Stomach (tissue), 9 donors: ENCODE results near the gene SQSTM1. TPM values are rescaled to one million over a fixed set of nuclear protein-coding genes. Genes with fewer than 3 reads are reported as not detected.

Source experiments
- DNase-seq, 2 donors: peaks; one replicate each; pipeline versions ENCODE4 v3.0.0 to v3.0.0-alpha.2; 2013 to 2019
- H3K27ac ChIP-seq, 5 donors: fragments of 200-600 bp in 4 of 5; sonication (generic) in 4 of 5; one replicate each; pipeline ENCODE4 v1.5.1; 2013 to 2019; ENCODE audit warnings: mild to moderate bottlenecking in 1 of 5, moderate library complexity in 1 of 5
- H3K27me3 ChIP-seq, 3 donors: fragments of 200-600 bp; sonication (generic); one replicate each; pipeline ENCODE4 v1.5.1; 2017 to 2019; ENCODE audit warnings: mixed run types in 1 of 3
- H3K36me3 ChIP-seq, 4 donors: fragments of 200-600 bp; sonication (generic); 1 replicate in 3 of 4; 2 replicates in 1 of 4; pipeline ENCODE4 v1.5.1; 2016 to 2019
- H3K4me1 ChIP-seq, 4 donors: fragments of 200-600 bp; sonication (generic); one replicate each; pipeline ENCODE4 v1.5.1; 2016 to 2019
- H3K4me3 ChIP-seq, 4 donors: fragments of 200-600 bp; sonication (generic) in 3 of 4; one replicate each; pipeline ENCODE4 v1.5.1; 2016 to 2019; ENCODE audit warnings: mild to moderate bottlenecking in 1 of 4
- H3K9me3 ChIP-seq, 4 donors: fragments of 200-600 bp; sonication (generic); one replicate each; pipeline ENCODE4 v1.5.1; 2016 to 2019
- EP300 ChIP-seq: sonication (generic); formaldehyde crosslinking; IDR thresholded peaks from one replicate; pipeline ENCODE4 v1.6.1; 2017; ENCODE audit warnings: antibody characterized with exemption
- POLR2A ChIP-seq, 4 donors: fragments of 450-650 bp; IDR thresholded peaks; one replicate each; pipeline ENCODE4 v1.6.1; 2016; ENCODE audit warnings: antibody characterized with exemption in 4 of 4, control low read depth in 2 of 4, mild to moderate bottlenecking in 1 of 4, moderate library complexity in 1 of 4
- POLR2AphosphoS5 ChIP-seq, 3 donors: sonication (generic); formaldehyde crosslinking; IDR thresholded peaks; one replicate each; pipeline ENCODE4 v1.6.1; 2016; ENCODE audit warnings: antibody characterized with exemption in 3 of 3
- WGBS, 5 donors: extraction: QIAGEN DNeasy Blood & Tissue Kit in 3 of 5; methylation state at CpG; one replicate each; pipeline versions ENCODE4 v1.1.5 to v1.1.7; 2013 to 2018; 5-methylcytosine and 5-hydroxymethylcytosine counted together
- intact Hi-C: fragments of 100-400 bp; cut with DNase I; formaldehyde crosslinking; loops from one replicate; pipeline ENCODE4 v1.15.1; 2023; ENCODE audit warnings: low total_unique reads
- polyA plus RNA-seq, 3 donors: library from polyadenylated mRNA; stranded (reverse); fragments of 200-250 nt; gene quantifications; one replicate each; pipeline ENCODE4 v1.2.3, GENCODE V29; 2013
- total RNA-seq, 5 donors: library from RNA; depleted of rRNA; stranded (reverse); fragments of >200 nt; gene quantifications; one replicate each; pipeline versions ENCODE4 v1.1.0 to v1.2.3, GENCODE V29; 2014 to 2016
- TF ChIP-seq, protein P1 (sequence below), 7 experiments: fragments of 450-650 bp in 4 of 7; fragments of 200-600 bp in 3 of 7; sonication (generic) in 3 of 7; IDR thresholded peaks; one replicate each; pipeline ENCODE4 v1.5.1; 2016 to 2019; ENCODE audit warnings: antibody characterized with exemption in 7 of 7, control low read depth in 2 of 7, mild to moderate bottlenecking in 1 of 7
- donor health status: healthy with polysubstance abuse.
- donor health status: Bipolar disorder and iron deficiency.
- donor health status: healthy.

Gene SQSTM1
- total and polyA plus RNA-seq, 8 donors: 163 to 693 (median 356) TPM

DNA sequence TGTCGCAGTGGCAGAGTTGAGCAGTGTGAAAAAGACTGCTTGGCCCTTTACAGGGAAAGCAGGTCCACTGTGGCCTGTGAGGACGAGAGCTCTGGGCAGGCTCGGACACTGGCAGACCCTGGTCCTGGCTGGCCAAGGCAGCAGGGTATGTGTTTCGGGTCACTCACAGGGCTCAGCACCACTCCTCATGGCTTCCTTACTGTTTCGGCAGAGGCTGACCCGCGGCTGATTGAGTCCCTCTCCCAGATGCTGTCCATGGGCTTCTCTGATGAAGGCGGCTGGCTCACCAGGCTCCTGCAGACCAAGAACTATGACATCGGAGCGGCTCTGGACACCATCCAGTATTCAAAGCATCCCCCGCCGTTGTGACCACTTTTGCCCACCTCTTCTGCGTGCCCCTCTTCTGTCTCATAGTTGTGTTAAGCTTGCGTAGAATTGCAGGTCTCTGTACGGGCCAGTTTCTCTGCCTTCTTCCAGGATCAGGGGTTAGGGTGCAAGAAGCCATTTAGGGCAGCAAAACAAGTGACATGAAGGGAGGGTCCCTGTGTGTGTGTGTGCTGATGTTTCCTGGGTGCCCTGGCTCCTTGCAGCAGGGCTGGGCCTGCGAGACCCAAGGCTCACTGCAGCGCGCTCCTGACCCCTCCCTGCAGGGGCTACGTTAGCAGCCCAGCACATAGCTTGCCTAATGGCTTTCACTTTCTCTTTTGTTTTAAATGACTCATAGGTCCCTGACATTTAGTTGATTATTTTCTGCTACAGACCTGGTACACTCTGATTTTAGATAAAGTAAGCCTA, 15.7 kb downstream of the SQSTM1 start:
- WGBS, 5 donors: 72 to 81% (median 76%) methylated on average over 15 to 19 of the region's 19 CpGs
- Histone ChIP-seq H3K27ac (peak overlapping the region in 4 of 5 donors; percentile 34 to 72 (median 66)), H3K4me3 (no peak overlapping the region), H3K4me1 (peaks cover 7 to 48% (median 19%) of the 10 kb centered on the region in 4 donors), H3K36me3 (peaks cover 69 to 97% (median 93%) of the 10 kb centered on the region in 4 donors), H3K9me3 (no peaks in the 10 kb centered on the region), H3K27me3 (no peaks in the 10 kb centered on the region)
- intact Hi-C loops: no loop called here
- TF ChIP-seq EP300: no peak
- TF ChIP-seq, protein P1, sequence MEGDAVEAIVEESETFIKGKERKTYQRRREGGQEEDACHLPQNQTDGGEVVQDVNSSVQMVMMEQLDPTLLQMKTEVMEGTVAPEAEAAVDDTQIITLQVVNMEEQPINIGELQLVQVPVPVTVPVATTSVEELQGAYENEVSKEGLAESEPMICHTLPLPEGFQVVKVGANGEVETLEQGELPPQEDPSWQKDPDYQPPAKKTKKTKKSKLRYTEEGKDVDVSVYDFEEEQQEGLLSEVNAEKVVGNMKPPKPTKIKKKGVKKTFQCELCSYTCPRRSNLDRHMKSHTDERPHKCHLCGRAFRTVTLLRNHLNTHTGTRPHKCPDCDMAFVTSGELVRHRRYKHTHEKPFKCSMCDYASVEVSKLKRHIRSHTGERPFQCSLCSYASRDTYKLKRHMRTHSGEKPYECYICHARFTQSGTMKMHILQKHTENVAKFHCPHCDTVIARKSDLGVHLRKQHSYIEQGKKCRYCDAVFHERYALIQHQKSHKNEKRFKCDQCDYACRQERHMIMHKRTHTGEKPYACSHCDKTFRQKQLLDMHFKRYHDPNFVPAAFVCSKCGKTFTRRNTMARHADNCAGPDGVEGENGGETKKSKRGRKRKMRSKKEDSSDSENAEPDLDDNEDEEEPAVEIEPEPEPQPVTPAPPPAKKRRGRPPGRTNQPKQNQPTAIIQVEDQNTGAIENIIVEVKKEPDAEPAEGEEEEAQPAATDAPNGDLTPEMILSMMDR (IDR thresholded peaks at IDR 0.05): peak in 1 of 7 experiments; percentile 7
- peak in 1 of 3 donors; percentile 81 for TF ChIP-seq POLR2AphosphoS5 (IDR thresholded peaks at IDR 0.05)
- DNase-seq: peak in 1 of 2 donors; percentile 78

DNA sequence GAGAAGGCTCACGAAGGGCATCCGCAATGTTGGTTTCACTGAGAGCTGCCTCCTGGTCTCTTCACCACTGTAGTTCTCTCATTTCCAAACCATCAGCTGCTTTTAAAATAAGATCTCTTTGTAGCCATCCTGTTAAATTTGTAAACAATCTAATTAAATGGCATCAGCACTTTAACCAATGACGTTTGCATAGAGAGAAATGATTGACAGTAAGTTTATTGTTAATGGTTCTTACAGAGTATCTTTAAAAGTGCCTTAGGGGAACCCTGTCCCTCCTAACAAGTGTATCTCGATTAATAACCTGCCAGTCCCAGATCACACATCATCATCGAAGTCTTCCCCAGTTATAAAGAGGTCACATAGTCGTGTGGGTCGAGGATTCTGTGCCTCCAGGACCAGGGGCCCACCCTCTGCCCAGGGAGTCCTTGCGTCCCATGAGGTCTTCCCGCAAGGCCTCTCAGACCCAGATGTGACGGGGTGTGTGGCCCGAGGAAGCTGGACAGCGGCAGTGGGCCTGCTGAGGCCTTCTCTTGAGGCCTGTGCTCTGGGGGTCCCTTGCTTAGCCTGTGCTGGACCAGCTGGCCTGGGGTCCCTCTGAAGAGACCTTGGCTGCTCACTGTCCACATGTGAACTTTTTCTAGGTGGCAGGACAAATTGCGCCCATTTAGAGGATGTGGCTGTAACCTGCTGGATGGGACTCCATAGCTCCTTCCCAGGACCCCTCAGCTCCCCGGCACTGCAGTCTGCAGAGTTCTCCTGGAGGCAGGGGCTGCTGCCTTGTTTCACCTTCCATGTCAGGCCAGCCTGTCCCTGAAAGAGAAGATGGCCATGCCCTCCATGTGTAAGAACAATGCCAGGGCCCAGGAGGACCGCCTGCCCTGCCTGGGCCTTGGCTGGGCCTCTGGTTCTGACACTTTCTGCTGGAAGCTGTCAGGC, 16.6 kb downstream of the SQSTM1 start:
- Histone ChIP-seq H3K27me3 (no peaks in the 10 kb centered on the region), H3K9me3 (no peaks in the 10 kb centered on the region), H3K4me1 (peaks cover 7 to 39% (median 17%) of the 10 kb centered on the region in 4 donors), H3K4me3 (no peak overlapping the region), H3K27ac (peak overlapping the region in 4 of 5 donors; percentile 34 to 72 (median 66)), H3K36me3 (peaks cover 60 to 97% (median 88%) of the 10 kb centered on the region in 4 donors)
- DNase-seq: no peak
- intact Hi-C loops: no loop called here
- TF ChIP-seq EP300 (no peak), POLR2A (IDR thresholded peaks at IDR 0.05) (no peak), POLR2AphosphoS5 (IDR thresholded peaks at IDR 0.05) (peak in 1 of 3 donors; percentile 10)
- TF ChIP-seq, protein P1 (IDR thresholded peaks at IDR 0.05): no peak
- whole genome bisulfite sequencing, 5 donors: 78 to 87% (median 83%) methylated on average over 10 to 15 of the region's 15 CpGs

DNA sequence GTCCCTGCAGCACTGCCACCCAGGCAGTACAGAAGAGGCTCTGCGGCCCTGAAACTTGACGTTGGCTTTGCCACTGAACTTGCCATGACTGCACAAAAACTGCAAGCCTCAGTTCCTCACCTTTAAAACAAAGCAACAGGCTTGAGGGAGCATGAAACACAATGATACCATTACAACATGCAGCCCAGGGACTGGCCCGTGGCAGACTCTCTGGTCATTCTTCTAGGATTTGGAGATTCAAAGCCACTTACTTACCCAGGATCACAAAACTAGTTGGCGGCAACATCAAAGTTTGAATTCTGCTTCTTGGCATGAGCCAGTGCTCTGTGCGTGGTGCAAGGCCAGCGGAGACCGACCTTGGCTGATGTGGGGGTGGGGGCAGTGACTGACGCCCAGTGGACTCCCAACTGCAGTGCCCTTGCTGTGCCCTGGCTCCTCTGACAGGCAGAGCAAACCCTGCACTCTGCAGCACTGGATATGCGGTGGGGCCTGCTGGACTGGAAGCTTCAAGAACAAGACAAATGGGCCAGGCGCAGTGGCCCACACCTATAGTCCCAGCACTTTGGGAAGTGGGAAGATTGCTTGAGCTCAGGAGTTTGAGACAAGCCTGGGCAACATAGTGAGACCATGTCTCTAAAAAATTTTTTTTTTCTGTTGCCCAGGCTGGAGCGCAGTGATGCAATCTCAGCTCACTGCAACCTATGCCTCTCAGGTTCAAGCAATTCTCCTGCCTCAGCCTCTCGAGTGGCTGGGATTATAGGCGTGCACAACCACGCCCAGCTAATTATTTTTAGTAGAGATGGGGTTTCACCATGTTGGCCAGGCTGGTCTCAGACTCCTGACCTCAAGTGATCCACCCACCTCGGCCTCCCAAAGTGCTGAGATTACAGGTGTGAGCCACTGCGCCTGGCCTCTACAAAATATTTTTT, 18.9 kb downstream of the SQSTM1 start:
- Histone ChIP-seq H3K27me3 (no peaks in the 10 kb centered on the region), H3K36me3 (peaks cover 41 to 97% (median 82%) of the 10 kb centered on the region in 4 donors), H3K4me3 (no peak overlapping the region), H3K27ac (peak overlapping the region in 1 of 5 donors; percentile 4), H3K9me3 (no peaks in the 10 kb centered on the region), H3K4me1 (peaks cover 7 to 26% (median 16%) of the 10 kb centered on the region in 4 donors)
- WGBS, 5 donors: 60 to 81% (median 72%) methylated on average over 16 of the region's 16 CpGs
- intact Hi-C loops: no loop called here
- TF ChIP-seq POLR2A (IDR thresholded peaks at IDR 0.05) (no peak), POLR2AphosphoS5 (IDR thresholded peaks at IDR 0.05) (peak in 1 of 3 donors; percentile 12)
- TF ChIP-seq, protein P1 (IDR thresholded peaks at IDR 0.05): no peak
- peak in 1 of 2 donors; percentile 51 for DNase-seq
